ENCODE results near the gene DYNC2H1.
"Not testable (repeated sequence)": the region's sequence is repeated elsewhere in the genome, so short reads cannot be mapped to it uniquely, and the experiment has no call there.

Gene DYNC2H1

GRCh38 chr11:103368145-103368544 lies 258.9 kb downstream of the DYNC2H1 start:
- no peak overlapping the region for H3K4me3 ChIP-seq (replicated peaks; ENCODE audit: low read depth, low read length)
- TF ChIP-seq CTCF (IDR thresholded peaks at IDR 0.05; ENCODE audit: low read depth, low read length, missing control alignments): no peak
- DNase-seq (ENCODE audit: extremely low read depth, low read depth): no peak

GRCh38 chr11:103370076-103370475 lies 260.9 kb downstream of the DYNC2H1 start:
- TF ChIP-seq CTCF (IDR thresholded peaks at IDR 0.05; ENCODE audit: low read depth, low read length, missing control alignments): no peak
- no peak for DNase-seq (ENCODE audit: extremely low read depth, low read depth)
- no peak overlapping the region for H3K4me3 ChIP-seq (replicated peaks; ENCODE audit: low read depth, low read length)

- DNase-seq (ENCODE audit: extremely low read depth, low read depth): no peak
- TF ChIP-seq CTCF (IDR thresholded peaks at IDR 0.05; ENCODE audit: low read depth, low read length, missing control alignments): no peak
- no peak overlapping the region for H3K4me3 ChIP-seq (replicated peaks; ENCODE audit: low read depth, low read length)
Observed at GRCh38 chr11:103372906-103373305, 263.7 kb downstream of the DYNC2H1 start.

- DNase-seq (ENCODE audit: extremely low read depth, low read depth): not testable (repeated sequence)
Observed at GRCh38 chr11:103374227-103374626, 265.0 kb downstream of the DYNC2H1 start.

GRCh38 chr11:103378931-103379330 lies 269.7 kb downstream of the DYNC2H1 start:
- TF ChIP-seq CTCF (IDR thresholded peaks at IDR 0.05; ENCODE audit: low read depth, low read length, missing control alignments): no peak
- no peak overlapping the region for H3K4me3 ChIP-seq (replicated peaks; ENCODE audit: low read depth, low read length)
- no peak for DNase-seq (ENCODE audit: extremely low read depth, low read depth)

More at GRCh38 chr11:103374227-103374626, 265.0 kb downstream of the DYNC2H1 start:
- not testable (repeated sequence) for H3K4me3 ChIP-seq (replicated peaks; ENCODE audit: low read depth, low read length)

- H3K4me3 ChIP-seq (replicated peaks; ENCODE audit: low read depth, low read length): no peak overlapping the region
- no peak for TF ChIP-seq CTCF (IDR thresholded peaks at IDR 0.05; ENCODE audit: low read depth, low read length, missing control alignments)
- no peak for DNase-seq (ENCODE audit: extremely low read depth, low read depth)
Observed at GRCh38 chr11:103380031-103380430, 270.8 kb downstream of the DYNC2H1 start.

GRCh38 chr11:103384652-103385051 lies 275.4 kb downstream of the DYNC2H1 start:
- no peak for DNase-seq (ENCODE audit: extremely low read depth, low read depth)
- no peak overlapping the region for H3K4me3 ChIP-seq (replicated peaks; ENCODE audit: low read depth, low read length)
- TF ChIP-seq CTCF (IDR thresholded peaks at IDR 0.05; ENCODE audit: low read depth, low read length, missing control alignments): no peak
